ENCODE measurements around the gene PAFAH1B2. TPM values are rescaled to one million over a fixed set of nuclear protein-coding genes. Genes with fewer than 3 reads are reported as not detected.
A peak's percentile ranks its signal among the peaks of the same experiment; 100 is the strongest.
"Not testable (repeated sequence)": the region's sequence is repeated elsewhere in the genome, so short reads cannot be mapped to it uniquely, and the experiment has no call there.

Gene PAFAH1B2
- total RNA-seq, 1 experiment from 2014 or later = 154 TPM

GRCh38 chr11:117134431-117134830 lies 9.7 kb upstream of the PAFAH1B2 start:
- intact Hi-C loops (cut with micrococcal nuclease) = loop anchor here (2.0 kb wide), 1 partner anchor 74 kb away; no protein-coding TSS in a partner anchor
- no peak overlapping the region for H3K4me2 ChIP-seq (ENCODE audit: low read length)
- no peak for DNase-seq (ENCODE audit: low read depth, low spot score)
- TF ChIP-seq RAD21 (IDR thresholded peaks at IDR 0.05; ENCODE audit: low read depth) (no peak), TCF7L2 (IDR thresholded peaks at IDR 0.05; ENCODE audit: borderline replicate concordance, extremely low read depth, insufficient read depth, insufficient read length) (no peak), EGR1 (IDR thresholded peaks at IDR 0.05; ENCODE audit: low read depth) (no peak), JUND (IDR thresholded peaks at IDR 0.05) (no peak), FOSL1 (IDR thresholded peaks at IDR 0.05; ENCODE audit: low read depth) (no peak), CBX3 (IDR thresholded peaks at IDR 0.05; ENCODE audit: low read depth) (no peak), SIN3A (IDR thresholded peaks at IDR 0.05; ENCODE audit: low read depth) (no peak), ZNF274 (IDR thresholded peaks at IDR 0.05; ENCODE audit: low read depth, low read length) (no peak), POLR2A (IDR thresholded peaks at IDR 0.05; ENCODE audit: borderline replicate concordance, extremely low read depth, insufficient read depth, insufficient read length) (no peak), ATF3 (IDR thresholded peaks at IDR 0.05) (no peak)
- TF ChIP-seq, protein P1, sequence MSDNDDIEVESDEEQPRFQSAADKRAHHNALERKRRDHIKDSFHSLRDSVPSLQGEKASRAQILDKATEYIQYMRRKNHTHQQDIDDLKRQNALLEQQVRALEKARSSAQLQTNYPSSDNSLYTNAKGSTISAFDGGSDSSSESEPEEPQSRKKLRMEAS (IDR thresholded peaks at IDR 0.05) = no peak
- BruUV-seq (replicated peaks) = no TSS peak
- RAD21 ChIA-PET (ENCODE audit: low non-redundant PET in 1 of 2, low total read pairs in 2 of 2, uncharacterized antibody in 2 of 2, unreplicated experiment in 2 of 2) = no interaction called here
- no peaks in the 10 kb centered on the region for H3K9me2 ChIP-seq (ENCODE audit: insufficient read depth)
- CTCF ChIA-PET = no interaction called here
- no peak overlapping the region for H3K9ac ChIP-seq (ENCODE audit: low read length)
- no peaks in the 10 kb centered on the region for H4K20me1 ChIP-seq (ENCODE audit: insufficient read depth)
- no peaks in the 10 kb centered on the region for H3K27me3 ChIP-seq (ENCODE audit: insufficient read depth, low read length)
- no peaks in the 10 kb centered on the region for H3K79me2 ChIP-seq (ENCODE audit: insufficient read depth, low read length)
- no peak overlapping the region for H3K27ac ChIP-seq (ENCODE audit: low read depth, low read length)
- peaks cover 0 to 6% of the 10 kb centered on the region in 2 experiments; a peak in 2 of 4 replicates for H3K4me1 ChIP-seq (ENCODE audit: control insufficient read depth in 1 of 2, insufficient read depth in 2 of 2, low read length in 2 of 2)
- POLR2A ChIA-PET = interaction anchor here (1.4 kb wide), 1 partner anchor 10 kb away, joined by 9 read pairs; the partner anchor contains the start of gene PAFAH1B2
- no peak overlapping the region for H2AFZ ChIP-seq (ENCODE audit: low read depth, low read length, poor library complexity, severe bottlenecking)
- no peak for ATAC-seq
- no peak overlapping the region for H3K4me3 ChIP-seq (replicated peaks in 1 of 2; ENCODE audit: low read depth in 1 of 2, low read length in 2 of 2)
- H3K9me3 ChIP-seq (ENCODE audit: control insufficient read depth in 1 of 2, insufficient read depth in 1 of 2, low read depth in 1 of 2, low read length in 2 of 2) = no peaks in the 10 kb centered on the region
- H3K36me3 ChIP-seq (ENCODE audit: control insufficient read depth in 1 of 2, insufficient read depth in 2 of 2, low read length in 2 of 2) = no peaks in the 10 kb centered on the region

- RAD21 ChIA-PET (ENCODE audit: low non-redundant PET in 1 of 2, low total read pairs in 2 of 2, uncharacterized antibody in 2 of 2, unreplicated experiment in 2 of 2); BruUV-seq (replicated peaks); DNase-seq (ENCODE audit: low read depth, low spot score); H3K36me3 ChIP-seq (ENCODE audit: control insufficient read depth in 1 of 2, insufficient read depth in 2 of 2, low read length in 2 of 2); H3K27ac ChIP-seq (ENCODE audit: low read depth, low read length); H3K79me2 ChIP-seq (ENCODE audit: insufficient read depth, low read length); CTCF ChIA-PET; H3K9ac ChIP-seq (ENCODE audit: low read length); H3K4me2 ChIP-seq (ENCODE audit: low read length); H3K9me2 ChIP-seq (ENCODE audit: insufficient read depth); H4K20me1 ChIP-seq (ENCODE audit: insufficient read depth); H3K9me3 ChIP-seq (ENCODE audit: control insufficient read depth in 1 of 2, insufficient read depth in 1 of 2, low read depth in 1 of 2, low read length in 2 of 2); H3K4me3 ChIP-seq (replicated peaks in 1 of 2; ENCODE audit: low read depth in 1 of 2, low read length in 2 of 2); POLR2A ChIA-PET; ATAC-seq; H3K4me1 ChIP-seq (ENCODE audit: control insufficient read depth in 1 of 2, insufficient read depth in 2 of 2, low read length in 2 of 2); H3K27me3 ChIP-seq (ENCODE audit: insufficient read depth, low read length); H2AFZ ChIP-seq (ENCODE audit: low read depth, low read length, poor library complexity, severe bottlenecking): not testable (repeated sequence)
- intact Hi-C loops (cut with micrococcal nuclease) = loop anchor here (2.0 kb wide), 1 partner anchor 74 kb away; no protein-coding TSS in a partner anchor
These were observed 9.1 kb upstream of the PAFAH1B2 start for GRCh38 chr11:117134979-117135378.

- intact Hi-C loops (cut with micrococcal nuclease); H3K27me3 ChIP-seq (ENCODE audit: insufficient read depth, low read length); H3K4me1 ChIP-seq (ENCODE audit: control insufficient read depth in 1 of 2, insufficient read depth in 2 of 2, low read length in 2 of 2); POLR2A ChIA-PET; H2AFZ ChIP-seq (ENCODE audit: low read depth, low read length, poor library complexity, severe bottlenecking); CTCF ChIA-PET; H3K9me3 ChIP-seq (ENCODE audit: control insufficient read depth in 1 of 2, insufficient read depth in 1 of 2, low read depth in 1 of 2, low read length in 2 of 2); H3K27ac ChIP-seq (ENCODE audit: low read depth, low read length); H3K4me3 ChIP-seq (replicated peaks in 1 of 2; ENCODE audit: low read depth in 1 of 2, low read length in 2 of 2); H3K79me2 ChIP-seq (ENCODE audit: insufficient read depth, low read length); BruUV-seq (replicated peaks); H3K9me2 ChIP-seq (ENCODE audit: insufficient read depth); H3K36me3 ChIP-seq (ENCODE audit: control insufficient read depth in 1 of 2, insufficient read depth in 2 of 2, low read length in 2 of 2); RAD21 ChIA-PET (ENCODE audit: low non-redundant PET in 1 of 2, low total read pairs in 2 of 2, uncharacterized antibody in 2 of 2, unreplicated experiment in 2 of 2); DNase-seq (ENCODE audit: low read depth, low spot score); H3K9ac ChIP-seq (ENCODE audit: low read length); H4K20me1 ChIP-seq (ENCODE audit: insufficient read depth): not testable (repeated sequence)
- peak overlapping the region; percentile 21; the same call in 1 of the 2 replicates for H3K4me2 ChIP-seq (ENCODE audit: low read length)
- ATAC-seq = peak; percentile 91
These were observed 6.6 kb upstream of the PAFAH1B2 start for GRCh38 chr11:117137223-117138086.

Data from HCT116 (cell line).